ENCODE measurements around the gene GNAS-AS1. TPM values are rescaled to one million over a fixed set of nuclear protein-coding genes. Genes with fewer than 3 reads are reported as not detected.
A peak's percentile ranks its signal among the peaks of the same experiment; 100 is the strongest.

The GNAS-AS1 gene
- total and polyA plus RNA-seq, 2 of the 8 experiments (the other 6 are each of a cell fraction or from before 2014, with no cell fraction given), result 4.7 to 13.7 TPM

DNA sequence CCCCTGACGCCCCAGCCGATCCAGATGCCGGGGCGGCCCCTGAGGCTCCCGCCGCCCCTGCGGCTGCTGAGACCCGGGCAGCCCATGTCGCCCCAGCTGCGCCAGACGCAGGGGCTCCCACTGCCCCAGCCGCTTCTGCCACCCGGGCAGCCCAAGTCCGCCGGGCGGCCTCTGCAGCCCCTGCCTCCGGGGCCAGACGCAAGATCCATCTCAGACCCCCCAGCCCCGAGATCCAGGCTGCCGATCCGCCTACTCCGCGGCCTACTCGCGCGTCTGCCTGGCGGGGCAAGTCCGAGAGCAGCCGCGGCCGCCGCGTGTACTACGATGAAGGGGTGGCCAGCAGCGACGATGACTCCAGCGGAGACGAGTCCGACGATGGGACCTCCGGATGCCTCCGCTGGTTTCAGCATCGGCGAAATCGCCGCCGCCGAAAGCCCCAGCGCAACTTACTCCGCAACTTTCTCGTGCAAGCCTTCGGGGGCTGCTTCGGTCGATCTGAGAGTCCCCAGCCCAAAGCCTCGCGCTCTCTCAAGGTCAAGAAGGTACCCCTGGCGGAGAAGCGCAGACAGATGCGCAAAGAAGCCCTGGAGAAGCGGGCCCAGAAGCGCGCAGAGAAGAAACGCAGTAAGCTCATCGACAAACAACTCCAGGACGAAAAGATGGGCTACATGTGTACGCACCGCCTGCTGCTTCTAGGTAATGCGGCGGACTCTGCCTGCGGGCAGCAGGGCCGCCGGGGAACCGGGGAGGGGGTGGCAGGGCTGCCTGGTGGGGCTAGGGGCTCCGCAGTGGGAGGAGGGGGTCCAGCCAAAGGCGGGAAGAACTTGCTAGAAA, 4.2 kb upstream of the GNAS-AS1 start:
- H3K23me2 ChIP-seq (ENCODE audit: low read depth, low read length), result peaks cover 21% of the 10 kb centered on the region
- no peak overlapping the region for H3K14ac ChIP-seq (ENCODE audit: insufficient read length)
- DNase-seq (ENCODE audit: low read depth in 1 of 2, low spot score in 2 of 2) (no peak), FAIRE-seq (no peak)
- no peak overlapping the region for H3K23ac ChIP-seq (ENCODE audit: insufficient read length)
- H3K4me1 ChIP-seq (replicated peaks in 1 of 4; ENCODE audit: control insufficient read depth in 3 of 4, insufficient read depth in 4 of 4, low read length in 3 of 4), result peaks cover 0 to 25% (median 15%) of the 10 kb centered on the region in 4 experiments; a peak in 6 of 7 replicates
- peaks cover 24 to 63% (median 52%) of the 10 kb centered on the region in 4 experiments for H3K27me3 ChIP-seq (replicated peaks in 1 of 4; ENCODE audit: control insufficient read depth in 3 of 4, extremely low read depth in 1 of 4, insufficient read depth in 3 of 4, low read length in 3 of 4)
- H3K36me3 ChIP-seq (ENCODE audit: control insufficient read depth in 2 of 4, insufficient read depth in 4 of 4, low read length in 3 of 4), result peaks cover 0 to 14% (median 0%) of the 10 kb centered on the region in 4 experiments; a peak in 1 of 8 replicates
- H4K20me1 ChIP-seq (replicated peaks in 1 of 2; ENCODE audit: control insufficient read depth in 1 of 2, insufficient read depth in 2 of 2, low read length in 2 of 2), result peaks cover 0 to 4% of the 10 kb centered on the region in 2 experiments
- H4K8ac ChIP-seq (ENCODE audit: extremely low read depth, insufficient read depth, low read length), result no peak overlapping the region; the same call in 1 of the 2 replicates
- no peak overlapping the region; the same call in 1 of the 2 replicates for H2BK5ac ChIP-seq (ENCODE audit: low read depth, low read length)
- H3K79me2 ChIP-seq (ENCODE audit: control insufficient read depth in 1 of 2, insufficient read depth in 2 of 2, low read length in 2 of 2), result peaks cover 6 to 24% of the 10 kb centered on the region in 2 experiments
- H2AFZ ChIP-seq (ENCODE audit: low read length), result no peak overlapping the region
- no peak overlapping the region for H3K56ac ChIP-seq (replicated peaks; ENCODE audit: insufficient read length, low read depth, low read length)
- TF ChIP-seq ASH2L (IDR thresholded peaks at IDR 0.05; ENCODE audit: low read length), result peak; percentile 32
- TF ChIP-seq, protein P1, sequence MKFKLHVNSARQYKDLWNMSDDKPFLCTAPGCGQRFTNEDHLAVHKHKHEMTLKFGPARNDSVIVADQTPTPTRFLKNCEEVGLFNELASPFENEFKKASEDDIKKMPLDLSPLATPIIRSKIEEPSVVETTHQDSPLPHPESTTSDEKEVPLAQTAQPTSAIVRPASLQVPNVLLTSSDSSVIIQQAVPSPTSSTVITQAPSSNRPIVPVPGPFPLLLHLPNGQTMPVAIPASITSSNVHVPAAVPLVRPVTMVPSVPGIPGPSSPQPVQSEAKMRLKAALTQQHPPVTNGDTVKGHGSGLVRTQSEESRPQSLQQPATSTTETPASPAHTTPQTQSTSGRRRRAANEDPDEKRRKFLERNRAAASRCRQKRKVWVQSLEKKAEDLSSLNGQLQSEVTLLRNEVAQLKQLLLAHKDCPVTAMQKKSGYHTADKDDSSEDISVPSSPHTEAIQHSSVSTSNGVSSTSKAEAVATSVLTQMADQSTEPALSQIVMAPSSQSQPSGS (IDR thresholded peaks at IDR 0.05; ENCODE audit: low read length), result no peak
- TF ChIP-seq, protein P2, sequence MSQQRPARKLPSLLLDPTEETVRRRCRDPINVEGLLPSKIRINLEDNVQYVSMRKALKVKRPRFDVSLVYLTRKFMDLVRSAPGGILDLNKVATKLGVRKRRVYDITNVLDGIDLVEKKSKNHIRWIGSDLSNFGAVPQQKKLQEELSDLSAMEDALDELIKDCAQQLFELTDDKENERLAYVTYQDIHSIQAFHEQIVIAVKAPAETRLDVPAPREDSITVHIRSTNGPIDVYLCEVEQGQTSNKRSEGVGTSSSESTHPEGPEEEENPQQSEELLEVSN (IDR thresholded peaks at IDR 0.05), result peak; percentile 49
- TF ChIP-seq POU5F1 (IDR thresholded peaks at IDR 0.05; ENCODE audit: low read depth, low read length), result no peak
- TF ChIP-seq EZH2 (IDR thresholded peaks at IDR 0.05; ENCODE audit: low read depth, low read length, severe bottlenecking), result peak; percentile 83
- peak; percentile 77 for TF ChIP-seq SUZ12 (IDR thresholded peaks at IDR 0.05; ENCODE audit: low read length)
- H2BK120ac ChIP-seq (replicated peaks; ENCODE audit: low read depth, low read length), result no peak overlapping the region
- no peak overlapping the region for H2BK15ac ChIP-seq (ENCODE audit: low read length)
- H3K9ac ChIP-seq (replicated peaks in 1 of 4; ENCODE audit: extremely low read depth in 1 of 4, low read depth in 3 of 4, low read length in 3 of 4), result no peak overlapping the region
- ChIA-PET POLR2A (ENCODE audit: partially characterized antibody) (interaction anchor here (1.1 to 13.4 kb wide), 4 partner anchors 15 to 185 kb away, joined by 3 to 163 read pairs (median 4); no protein-coding TSS in a partner anchor), CTCF (ENCODE audit: partially characterized antibody) (interaction anchor here (0.7 to 5.0 kb wide), 3 partner anchors 12 to 353 kb away, joined by 3 to 57 read pairs (median 6); no protein-coding TSS in a partner anchor)
- no peak overlapping the region for H4K5ac ChIP-seq (ENCODE audit: insufficient read length, low read depth, low read length)
- H3K18ac ChIP-seq (ENCODE audit: extremely low read depth, low read length), result peak overlapping the region; percentile 60
- no peaks in the 10 kb centered on the region for H3K79me1 ChIP-seq (ENCODE audit: low read depth, low read length)
- H2BK12ac ChIP-seq (ENCODE audit: low read depth, low read length), result no peak overlapping the region
- peak overlapping the region; percentile 71 to 77 for H3K4me2 ChIP-seq (ENCODE audit: insufficient read depth in 1 of 2, low read depth in 2 of 2, low read length in 2 of 2)
- no peak overlapping the region for H4K91ac ChIP-seq (replicated peaks; ENCODE audit: insufficient read length, low read length)
- H2BK20ac ChIP-seq (ENCODE audit: low read length), result no peak overlapping the region
- no peak overlapping the region for H3K4ac ChIP-seq (replicated peaks; ENCODE audit: insufficient read length, low read depth, low read length)
- H3K4me3 ChIP-seq (ENCODE audit: extremely low read depth in 1 of 4, insufficient read depth in 2 of 4, low read depth in 3 of 4, low read length in 4 of 4), result peak overlapping the region; percentile 29 to 57 (median 39); a peak in 7 of 8 replicates
- H3K9me3 ChIP-seq (ENCODE audit: insufficient read depth in 2 of 2, low read depth in 1 of 2, low read length in 1 of 2), result no peaks in the 10 kb centered on the region; a peak in 1 of 4 replicates
- WGBS, 2 experiments (ENCODE audit: extremely low coverage in 1 of 2, insufficient coverage in 1 of 2, insufficient read length in 1 of 2, insufficient replicate concordance in 2 of 2, low coverage in 1 of 2, low lambda C conversion rate in 2 of 2, missing lambda C conversion rate in 1 of 2), result 48% methylated on average over 47 of the region's 75 CpGs; no CpG with 5 or more reads in 1 of the 2 experiments
- H2AK5ac ChIP-seq (ENCODE audit: low read depth, low read length), result no peak overlapping the region
- no peak overlapping the region for H3K27ac ChIP-seq (ENCODE audit: low read depth, low read length)
